ENCODE data around the gene OR52M1. TPM values are rescaled to one million over a fixed set of nuclear protein-coding genes. Genes with fewer than 3 reads are reported as not detected.

OR52M1 gene
- total and polyA plus RNA-seq, 2 of the 13 experiments (the other 11 are each of a cell fraction or from before 2014, with no cell fraction given): not detected

- Histone ChIP-seq H3K79me2 (ENCODE audit: insufficient read depth, low read length) (no peaks in the 10 kb centered on the region), H3K9me3 (ENCODE audit: low read length) (no peaks in the 10 kb centered on the region), H3K4me3 (replicated peaks in 1 of 3; ENCODE audit: insufficient read depth in 1 of 3, low read depth in 2 of 3, low read length in 3 of 3) (no peak overlapping the region), H3K27me3 (ENCODE audit: control insufficient read depth in 1 of 2, insufficient read depth in 2 of 2, low read length in 2 of 2) (peaks cover 0 to 8% of the 10 kb centered on the region in 2 experiments; a peak in 1 of 5 replicates), H3K4me1 (ENCODE audit: insufficient read depth, low read length) (no peaks in the 10 kb centered on the region), H2AFZ (ENCODE audit: low read length) (no peak overlapping the region), H4K20me1 (ENCODE audit: insufficient read depth, low read length) (no peaks in the 10 kb centered on the region), H3K4me2 (ENCODE audit: low read depth, low read length) (no peak overlapping the region), H3K9ac (ENCODE audit: insufficient read depth, low read depth, low read length) (no peak overlapping the region), H3K36me3 (replicated peaks in 1 of 2; ENCODE audit: control insufficient read depth in 1 of 2, insufficient read depth in 2 of 2, low read length in 2 of 2) (no peaks in the 10 kb centered on the region), H3K27ac (ENCODE audit: extremely low read length, insufficient read depth, low read length) (no peak overlapping the region)
- no peak for DNase-seq (ENCODE audit: low spot score)
- ChIA-PET POLR2A (no interaction called here), CTCF (ENCODE audit: low intra/inter-chr PET ratio, low total read pairs) (no interaction called here)
- in situ Hi-C loops (cut with HindIII; ENCODE audit: extremely low pct_ligation_motif_present, low pct_unique_long_range_greater_than_20kb): no loop called here
- FAIRE-seq: no peak
- no peak for ATAC-seq
- TF ChIP-seq ZSCAN25 (CRISPR knock-in tag; IDR thresholded peaks at IDR 0.05) (no peak), YEATS2 (CRISPR knock-in tag; IDR thresholded peaks at IDR 0.05; ENCODE audit: borderline replicate concordance) (no peak), ZNF724P (CRISPR knock-in tag; IDR thresholded peaks at IDR 0.05; ENCODE audit: borderline replicate concordance) (no peak), ZNF646 (CRISPR knock-in tag; IDR thresholded peaks at IDR 0.05) (no peak), DZIP1 (CRISPR knock-in tag; IDR thresholded peaks at IDR 0.05) (no peak)
- TF ChIP-seq, protein P1, sequence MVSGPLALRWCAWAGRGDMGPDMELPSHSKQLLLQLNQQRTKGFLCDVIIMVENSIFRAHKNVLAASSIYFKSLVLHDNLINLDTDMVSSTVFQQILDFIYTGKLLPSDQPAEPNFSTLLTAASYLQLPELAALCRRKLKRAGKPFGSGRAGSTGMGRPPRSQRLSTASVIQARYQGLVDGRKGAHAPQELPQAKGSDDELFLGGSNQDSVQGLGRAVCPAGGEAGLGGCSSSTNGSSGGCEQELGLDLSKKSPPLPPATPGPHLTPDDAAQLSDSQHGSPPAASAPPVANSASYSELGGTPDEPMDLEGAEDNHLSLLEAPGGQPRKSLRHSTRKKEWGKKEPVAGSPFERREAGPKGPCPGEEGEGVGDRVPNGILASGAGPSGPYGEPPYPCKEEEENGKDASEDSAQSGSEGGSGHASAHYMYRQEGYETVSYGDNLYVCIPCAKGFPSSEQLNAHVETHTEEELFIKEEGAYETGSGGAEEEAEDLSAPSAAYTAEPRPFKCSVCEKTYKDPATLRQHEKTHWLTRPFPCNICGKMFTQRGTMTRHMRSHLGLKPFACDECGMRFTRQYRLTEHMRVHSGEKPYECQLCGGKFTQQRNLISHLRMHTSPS (CRISPR knock-in tag; IDR thresholded peaks at IDR 0.05; ENCODE audit: low read depth): no peak
- intact Hi-C loops (cut with micrococcal nuclease; ENCODE audit: unreplicated experiment): no loop called here
- WGBS (ENCODE audit: low lambda C conversion rate): 0% methylated on average over 2 of the region's 2 CpGs
- no TSS peak for BruUV-seq (replicated peaks)
Observed at GRCh38 chr11:4522339-4522738, 22.7 kb upstream of the OR52M1 start.

Data from HepG2 (cell line).